KBM-7 (cell line): Measurements from ENCODE around the gene CCL18.
A peak's percentile ranks its signal among the peaks of the same experiment; 100 is the strongest.
"Not testable (repeated sequence)": the region's sequence is repeated elsewhere in the genome, so short reads cannot be mapped to it uniquely, and the experiment has no call there.

ENCODE experiments used
- DNase-seq: peaks from one replicate; pipeline ENCODE4 v3.0.0-alpha.2; 2015
- in situ Hi-C: fragments of 300-500 bp; cut with MboI; formaldehyde crosslinking; loops from 2 replicates; pipeline ENCODE4 v1.14.3; 2020; ENCODE audit warnings: low sequenced_read_pairs, low pct_unique_long_range_greater_than_20kb, mixed read lengths

CCL18 gene

GRCh38 chr17:36069136-36069535 is 5.1 kb downstream of the CCL18 start:
- no peak for DNase-seq
- in situ Hi-C loops = no loop called here

- in situ Hi-C loops = no loop called here
Observed at GRCh38 chr17:36070427-36070826, 6.4 kb downstream of the CCL18 start.

GRCh38 chr17:36071751-36072150 is 7.7 kb downstream of the CCL18 start:
- no peak for DNase-seq
- in situ Hi-C loops = no loop called here

More at GRCh38 chr17:36070427-36070826, 6.4 kb downstream of the CCL18 start:
- no peak for DNase-seq

GRCh38 chr17:36072431-36073121 is 8.5 kb downstream of the CCL18 start:
- DNase-seq = peak; percentile 61
- in situ Hi-C loops = no loop called here

- in situ Hi-C loops = no loop called here
- DNase-seq = no peak
Observed at GRCh38 chr17:36074365-36074764, 10.3 kb downstream of the CCL18 start.

- DNase-seq, in situ Hi-C loops: not testable (repeated sequence)
Observed at GRCh38 chr17:36081681-36082471, 17.8 kb downstream of the CCL18 start.

- in situ Hi-C loops = not testable (repeated sequence)
- DNase-seq = peak; percentile 82
Observed at GRCh38 chr17:36082482-36083120, 18.5 kb downstream of the CCL18 start.

GRCh38 chr17:36083691-36084090 is 19.6 kb downstream of the CCL18 start:
- in situ Hi-C loops, DNase-seq: not testable (repeated sequence)

GRCh38 chr17:36085765-36086164 is 21.7 kb downstream of the CCL18 start:
- in situ Hi-C loops = no loop called here
- peak; percentile 50 for DNase-seq

GRCh38 chr17:36086791-36087190 is 22.7 kb downstream of the CCL18 start:
- in situ Hi-C loops = no loop called here
- DNase-seq = no peak

GRCh38 chr17:36087471-36087870 is 23.4 kb downstream of the CCL18 start:
- in situ Hi-C loops = not testable (repeated sequence)

GRCh38 chr17:36087897-36088572 is 24.0 kb downstream of the CCL18 start:
- in situ Hi-C loops, DNase-seq: not testable (repeated sequence)

More at GRCh38 chr17:36087471-36087870, 23.4 kb downstream of the CCL18 start:
- DNase-seq = not testable (repeated sequence)

GRCh38 chr17:36088670-36089338 is 24.7 kb downstream of the CCL18 start:
- in situ Hi-C loops = no loop called here
- DNase-seq = no peak

GRCh38 chr17:36089339-36089865 is 25.3 kb downstream of the CCL18 start:
- in situ Hi-C loops = no loop called here
- DNase-seq = no peak

GRCh38 chr17:36089888-36090836 is 26.1 kb downstream of the CCL18 start, which contains the start of gene CCL3:
Gene CCL3, minus strand, starts transcription at chr17:36090143. Its CDS starts 85 bp downstream, at chr17:36090058.
- in situ Hi-C loops = no loop called here
- peak; percentile 28 for DNase-seq

- no peak for DNase-seq
- in situ Hi-C loops = no loop called here
Observed at GRCh38 chr17:36092230-36092629, 28.2 kb downstream of the CCL18 start.

- in situ Hi-C loops, DNase-seq: not testable (repeated sequence)
Observed at GRCh38 chr17:36092715-36093114, 28.6 kb downstream of the CCL18 start.
